ENCODE results near the gene FARS2.

DNA sequence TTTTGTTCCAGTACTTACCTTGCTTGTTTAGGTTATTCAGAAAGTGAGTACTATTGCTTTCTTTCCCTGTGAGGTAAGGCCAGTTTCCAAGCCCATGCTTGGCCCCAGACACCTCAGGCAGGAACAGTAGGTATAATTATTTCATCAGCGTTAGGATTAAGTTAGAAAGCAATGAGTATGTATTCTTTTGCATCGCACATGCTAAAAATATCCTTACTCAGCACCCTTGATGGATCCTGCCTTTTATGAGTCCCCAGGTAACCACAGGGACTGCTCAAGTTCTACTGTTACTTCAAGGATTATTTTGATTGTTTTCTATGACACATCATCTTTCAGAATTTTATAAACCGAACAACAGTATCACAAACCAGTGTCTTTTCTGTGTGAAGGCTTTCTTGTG, 128.9 kb downstream of the FARS2 start:
- no peak for TF ChIP-seq POLR2A (IDR thresholded peaks at IDR 0.05)
- TF ChIP-seq, protein P1, sequence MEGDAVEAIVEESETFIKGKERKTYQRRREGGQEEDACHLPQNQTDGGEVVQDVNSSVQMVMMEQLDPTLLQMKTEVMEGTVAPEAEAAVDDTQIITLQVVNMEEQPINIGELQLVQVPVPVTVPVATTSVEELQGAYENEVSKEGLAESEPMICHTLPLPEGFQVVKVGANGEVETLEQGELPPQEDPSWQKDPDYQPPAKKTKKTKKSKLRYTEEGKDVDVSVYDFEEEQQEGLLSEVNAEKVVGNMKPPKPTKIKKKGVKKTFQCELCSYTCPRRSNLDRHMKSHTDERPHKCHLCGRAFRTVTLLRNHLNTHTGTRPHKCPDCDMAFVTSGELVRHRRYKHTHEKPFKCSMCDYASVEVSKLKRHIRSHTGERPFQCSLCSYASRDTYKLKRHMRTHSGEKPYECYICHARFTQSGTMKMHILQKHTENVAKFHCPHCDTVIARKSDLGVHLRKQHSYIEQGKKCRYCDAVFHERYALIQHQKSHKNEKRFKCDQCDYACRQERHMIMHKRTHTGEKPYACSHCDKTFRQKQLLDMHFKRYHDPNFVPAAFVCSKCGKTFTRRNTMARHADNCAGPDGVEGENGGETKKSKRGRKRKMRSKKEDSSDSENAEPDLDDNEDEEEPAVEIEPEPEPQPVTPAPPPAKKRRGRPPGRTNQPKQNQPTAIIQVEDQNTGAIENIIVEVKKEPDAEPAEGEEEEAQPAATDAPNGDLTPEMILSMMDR (IDR thresholded peaks at IDR 0.05 in 8 of 11, conservative IDR thresholded peaks at IDR 0.05 in 3 of 11) = no peak

Measured in spleen (tissue), 7 donors.